HG03045 (cell line): ENCODE results near the gene EHD4.

Experiments
- ATAC-seq: cut with Tn5 transposase; IDR thresholded peaks from one replicate; pipeline ENCODE4 v1.9.1; 2021; ENCODE audit warnings: mild to moderate bottlenecking, moderate library complexity; ENCODE audit not compliant: unreplicated experiment

EHD4 gene

DNA sequence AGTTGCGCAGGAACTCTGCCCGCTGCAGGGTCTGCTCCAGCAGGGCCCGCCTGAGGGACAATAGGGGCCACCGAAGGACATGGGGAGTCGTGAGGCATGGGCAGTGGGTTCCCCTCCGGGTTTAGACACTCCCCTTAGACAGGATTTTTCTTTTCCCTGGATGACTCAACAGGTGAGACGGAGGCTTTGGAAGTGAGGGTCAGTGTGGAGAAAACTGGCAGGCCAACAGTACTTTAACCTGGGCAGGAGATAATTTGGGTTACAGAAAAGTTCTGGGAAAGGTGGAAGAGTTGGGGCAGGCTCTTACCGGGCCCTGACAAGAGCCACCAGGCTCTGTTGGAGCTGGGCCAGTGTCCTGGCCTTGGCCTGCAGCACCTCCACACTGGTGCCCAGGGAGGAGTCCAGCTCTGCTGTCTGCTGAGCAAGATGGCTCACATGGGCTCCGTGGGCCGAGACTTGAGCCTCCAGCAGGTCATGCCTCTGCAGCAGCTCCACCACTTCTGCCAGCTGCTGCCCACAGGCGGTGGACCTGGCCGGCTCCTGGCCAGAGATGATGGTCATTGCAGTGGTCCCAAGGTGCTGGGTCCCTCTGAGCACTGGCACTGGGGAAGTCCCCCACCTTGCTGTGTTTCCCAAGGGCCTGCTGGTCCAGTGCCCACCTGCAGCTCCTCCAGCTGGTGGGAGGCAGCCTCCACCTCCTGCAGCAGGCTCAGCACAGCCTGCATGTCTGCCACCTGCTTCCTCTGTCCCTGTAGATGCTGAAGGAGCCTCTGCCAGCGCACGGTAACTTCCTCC is 89.5 kb downstream of the EHD4 start:
- no peak for ATAC-seq

DNA sequence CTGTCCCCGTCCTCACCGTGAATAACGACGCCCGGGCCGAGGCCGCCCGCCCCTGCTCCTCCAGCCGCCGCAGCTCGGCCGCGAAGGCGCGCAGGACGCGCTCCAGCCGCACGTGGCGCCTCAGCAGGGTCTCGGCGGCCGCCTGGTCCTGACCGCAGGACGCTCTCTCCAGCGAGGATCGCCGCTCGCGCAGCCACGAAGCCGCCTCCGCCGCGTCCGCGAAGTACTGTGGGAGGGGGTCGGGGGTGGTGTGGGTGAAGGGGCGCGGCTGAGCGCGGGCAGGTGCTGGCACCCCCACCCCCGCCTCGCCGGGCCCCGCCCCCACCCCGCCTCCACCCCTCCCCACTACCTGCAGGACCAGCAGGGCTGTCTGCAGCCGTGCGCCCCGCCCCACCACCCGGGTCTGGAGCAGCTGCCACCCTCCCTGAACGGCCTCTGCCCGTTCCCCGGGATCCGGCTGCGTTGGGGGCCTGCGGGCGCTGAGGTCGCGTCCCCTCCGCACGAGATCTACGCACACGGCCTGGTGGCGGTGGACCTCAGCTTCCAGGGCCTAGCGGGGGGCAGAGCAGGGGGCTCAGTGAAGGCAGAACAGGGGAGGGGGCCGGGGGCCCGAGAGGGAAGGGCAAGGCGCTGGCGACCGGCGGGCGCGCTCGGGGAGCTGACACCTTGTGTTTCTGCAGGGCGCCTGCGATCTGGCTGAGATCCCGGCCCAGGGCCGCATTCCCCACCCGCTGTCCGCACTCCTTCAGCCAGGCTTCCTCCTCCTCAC is 90.3 kb downstream of the EHD4 start:
- no peak for ATAC-seq

DNA sequence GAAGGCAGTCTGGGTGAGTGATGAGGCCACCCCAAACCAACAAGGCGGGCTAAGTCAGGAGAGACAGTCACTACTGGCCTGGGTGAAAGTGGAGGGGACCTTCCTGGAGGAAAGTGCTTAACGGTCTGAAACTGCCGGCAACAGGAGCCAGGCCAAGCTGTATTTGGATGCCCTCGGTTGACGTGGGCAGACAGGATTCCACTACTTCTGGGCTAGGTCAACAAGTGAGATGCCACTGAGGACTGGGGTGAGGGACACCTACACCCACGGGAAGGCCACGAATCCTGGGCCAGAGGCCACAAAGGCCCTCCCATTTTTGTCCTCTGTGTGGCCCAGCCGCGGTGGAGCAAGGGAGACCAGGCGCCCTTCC is 90.8 kb downstream of the EHD4 start:
- no peak for ATAC-seq

DNA sequence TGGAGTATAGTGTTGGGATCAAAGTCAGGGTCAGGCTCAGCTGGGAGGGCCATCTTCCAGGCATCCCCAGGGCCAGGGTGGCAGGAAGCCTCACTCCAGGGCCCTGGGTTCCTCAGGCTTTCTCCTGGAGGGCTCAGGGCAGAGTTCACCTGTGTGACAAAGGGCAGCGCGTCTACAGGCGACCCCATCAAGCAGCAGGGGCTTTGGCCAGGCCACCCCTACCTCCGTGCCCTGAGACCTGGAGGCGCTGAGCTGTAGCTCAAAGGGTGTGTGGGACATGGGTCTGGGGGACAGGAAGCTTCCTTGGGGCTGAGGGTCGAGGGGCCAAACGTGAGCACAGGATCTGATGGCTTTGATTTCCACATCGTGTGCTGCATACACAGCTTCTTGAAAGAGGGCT is 91.3 kb downstream of the EHD4 start:
- ATAC-seq: no peak

DNA sequence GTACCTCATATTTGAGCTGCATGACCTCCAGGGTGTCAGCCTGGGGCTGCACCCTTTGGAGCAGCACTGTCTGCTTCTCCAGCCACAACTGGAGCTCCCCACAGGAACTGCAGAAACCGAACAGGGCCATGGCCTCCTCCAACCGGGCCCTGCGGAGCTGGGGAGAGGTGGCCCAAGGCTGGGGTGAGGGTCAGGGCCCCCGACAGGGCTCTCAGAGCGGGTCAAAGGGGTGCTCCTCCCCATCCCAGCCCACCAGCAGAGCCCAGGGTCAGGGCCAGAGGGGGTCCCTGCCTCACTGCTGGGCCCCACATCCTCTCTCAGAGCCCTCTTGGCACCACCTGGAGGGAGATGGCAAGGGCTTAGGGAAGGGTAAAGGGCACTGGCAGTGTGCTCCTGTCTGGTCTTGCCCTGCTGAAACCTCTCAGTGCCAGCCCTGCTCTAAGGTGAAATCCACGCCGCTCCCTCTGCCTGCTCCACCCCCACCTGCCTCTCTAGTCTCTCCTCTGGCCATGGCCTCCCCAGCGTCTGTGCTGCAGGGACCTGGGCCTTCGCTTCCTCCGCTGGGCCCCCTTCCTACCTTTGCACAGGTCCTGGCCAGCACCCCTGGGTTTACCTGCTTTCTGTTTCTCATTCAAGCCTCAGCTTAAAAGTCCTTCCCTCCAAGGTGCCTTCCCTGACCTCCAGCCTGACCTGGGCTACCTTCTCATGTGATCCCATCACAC is 92.0 kb downstream of the EHD4 start:
- ATAC-seq: no peak

DNA sequence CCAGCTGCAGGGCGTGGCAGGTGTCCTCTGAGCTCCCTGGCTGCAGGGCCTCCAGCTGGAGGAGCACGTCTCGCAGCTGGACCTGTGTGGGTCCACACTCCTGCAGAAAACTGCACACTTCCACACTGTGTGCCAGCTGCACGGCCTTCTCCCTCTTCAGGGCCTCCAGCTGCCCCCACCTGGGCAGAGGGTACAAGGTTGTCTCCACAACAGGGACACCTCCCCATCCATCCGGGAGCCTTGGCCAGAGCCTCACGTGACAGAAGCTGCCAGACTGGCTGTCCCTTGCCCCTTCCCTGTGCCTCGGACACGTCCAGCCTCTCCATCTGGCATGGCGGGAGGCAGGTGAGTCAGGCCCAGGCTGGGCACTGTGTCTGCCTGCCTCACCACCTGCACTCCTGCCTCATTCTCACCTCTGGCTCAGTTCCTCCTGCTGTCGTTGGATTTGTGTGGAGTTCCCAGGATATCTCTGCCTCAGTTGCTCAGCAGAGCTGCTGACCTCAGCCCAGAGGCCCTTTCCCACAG is 93.0 kb downstream of the EHD4 start:
- ATAC-seq: no peak

DNA sequence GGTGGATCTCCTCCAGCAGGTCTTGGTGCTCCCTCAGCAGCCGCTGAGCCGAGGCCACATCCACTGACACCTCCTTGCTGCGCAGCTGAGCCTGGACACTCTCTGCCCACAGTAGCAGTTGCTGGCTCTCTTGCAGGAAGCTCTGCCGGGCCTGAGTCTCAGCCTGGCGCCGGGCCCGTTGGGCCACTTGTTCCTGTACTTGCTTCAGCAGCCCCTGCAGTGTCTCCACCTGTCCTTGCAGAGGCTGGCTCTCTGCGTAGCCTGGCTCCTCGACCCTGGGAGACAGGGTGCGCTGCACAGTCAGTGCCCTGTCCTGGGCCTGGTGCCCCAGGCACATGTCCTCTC is 94.0 kb downstream of the EHD4 start:
- ATAC-seq: no peak

DNA sequence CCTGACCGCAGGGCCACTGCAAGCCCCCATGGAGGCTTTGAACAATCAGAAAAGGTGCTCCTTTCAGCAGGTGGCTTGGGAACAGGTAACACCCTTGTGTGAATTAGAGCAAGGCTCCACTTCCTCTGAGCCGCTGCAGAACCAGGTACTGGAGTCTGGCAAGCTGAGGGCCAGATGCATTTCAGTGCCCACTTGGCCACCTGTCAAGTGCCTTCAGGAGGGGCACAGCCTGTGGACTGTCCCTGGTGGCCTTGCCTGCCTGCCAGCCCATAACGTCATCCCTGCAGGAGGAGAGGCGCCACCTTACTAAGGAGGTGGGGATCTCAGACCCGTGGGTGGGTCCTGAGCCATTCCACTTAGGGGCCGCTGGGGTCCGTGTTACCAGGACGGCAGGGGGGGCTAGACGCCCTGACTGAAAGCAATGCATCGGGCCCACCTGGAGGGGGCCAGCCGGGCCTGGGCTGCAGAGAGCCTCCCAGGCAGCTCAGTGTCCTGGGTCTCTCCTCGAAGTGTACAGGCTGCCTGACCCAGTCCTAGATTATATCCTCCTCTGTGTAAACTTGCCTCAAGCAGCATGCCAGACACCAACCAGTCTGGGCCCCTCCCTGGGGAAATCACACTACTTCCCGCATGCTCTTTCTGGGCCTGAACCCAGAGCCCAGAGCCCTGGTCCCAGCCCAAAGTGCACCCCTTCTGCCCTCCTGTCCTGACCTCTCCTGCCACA is 94.6 kb downstream of the EHD4 start:
- ATAC-seq: no peak

DNA sequence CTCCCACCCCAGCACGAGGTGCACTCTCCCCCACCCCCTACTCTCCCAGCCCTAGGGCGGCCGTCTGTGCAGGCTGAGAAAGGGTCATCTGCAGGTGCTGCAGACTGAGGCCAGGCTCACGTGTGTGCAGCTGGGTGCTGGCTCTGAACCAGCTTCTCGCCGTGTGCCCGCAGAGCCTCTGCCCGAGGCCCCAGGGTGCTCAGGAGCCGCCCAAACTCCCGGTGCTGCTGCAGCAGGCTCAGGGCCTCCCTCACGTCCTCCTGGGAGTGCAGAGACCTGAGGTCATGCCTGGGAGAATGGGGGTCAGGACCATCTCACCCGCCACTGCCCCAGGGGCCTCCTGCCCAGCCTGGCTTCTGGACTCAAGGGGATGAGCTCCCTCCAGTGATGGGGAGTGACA is 95.7 kb downstream of the EHD4 start:
- no peak for ATAC-seq

DNA sequence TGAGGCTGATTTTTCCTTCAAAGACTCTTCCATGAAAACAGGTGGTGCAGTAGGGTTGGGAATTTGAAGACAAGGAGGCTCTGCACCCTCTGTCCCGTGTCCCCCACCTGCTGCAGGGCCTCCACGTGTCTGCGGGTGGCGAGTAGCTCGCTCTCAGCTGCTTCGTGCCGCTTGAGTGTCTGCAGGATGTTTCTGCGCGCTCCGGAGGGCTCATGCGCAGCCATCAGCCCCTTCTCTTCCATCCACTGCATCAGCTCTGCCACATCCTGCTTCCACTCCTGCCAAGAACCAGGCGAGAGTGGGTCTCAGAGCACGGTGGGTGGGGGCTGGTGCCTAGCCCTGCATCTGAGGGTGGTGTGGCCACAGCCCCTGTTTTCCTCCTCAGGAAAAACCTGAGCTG is 96.3 kb downstream of the EHD4 start:
- ATAC-seq: no peak

DNA sequence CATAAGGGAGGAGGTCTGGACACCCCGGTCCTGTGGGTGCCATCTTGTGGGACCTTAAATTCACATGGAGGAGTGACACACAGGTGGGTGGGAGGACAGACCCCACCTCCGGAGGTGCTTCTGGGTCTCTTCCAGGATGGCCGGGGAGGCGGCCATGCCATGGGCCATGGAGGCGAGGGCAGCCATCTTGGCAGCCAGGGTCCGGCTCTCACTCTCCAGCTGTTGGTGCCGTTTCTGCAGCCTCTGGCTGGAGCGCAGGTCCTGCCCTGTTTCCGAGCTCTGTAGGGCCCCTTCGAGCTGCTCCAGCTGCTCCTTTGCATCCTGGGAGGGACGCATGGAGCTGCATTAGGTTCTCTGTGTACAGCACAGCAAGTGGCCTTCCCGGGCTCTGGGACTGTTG is 97.6 kb downstream of the EHD4 start:
- ATAC-seq: no peak

DNA sequence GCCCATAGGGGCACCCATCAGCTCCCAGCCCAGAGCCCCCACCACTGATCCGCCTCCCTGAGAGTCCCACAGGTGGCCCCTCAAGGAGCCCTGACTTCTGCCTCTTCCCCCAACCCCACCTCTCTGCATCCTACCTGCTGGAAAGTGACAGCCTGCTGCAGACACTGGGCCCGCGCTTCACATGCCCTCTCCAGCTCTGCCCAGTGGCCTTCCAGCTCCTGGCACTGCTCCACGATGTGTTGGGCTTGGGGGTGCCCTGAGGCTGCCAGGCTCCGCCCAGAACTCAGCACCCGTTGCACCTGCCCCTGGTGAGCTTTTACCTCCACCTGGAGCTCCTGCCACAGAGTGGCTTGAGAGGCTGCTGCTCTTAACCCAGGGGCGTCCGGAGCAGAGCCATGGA is 98.6 kb downstream of the EHD4 start:
- ATAC-seq: no peak

DNA sequence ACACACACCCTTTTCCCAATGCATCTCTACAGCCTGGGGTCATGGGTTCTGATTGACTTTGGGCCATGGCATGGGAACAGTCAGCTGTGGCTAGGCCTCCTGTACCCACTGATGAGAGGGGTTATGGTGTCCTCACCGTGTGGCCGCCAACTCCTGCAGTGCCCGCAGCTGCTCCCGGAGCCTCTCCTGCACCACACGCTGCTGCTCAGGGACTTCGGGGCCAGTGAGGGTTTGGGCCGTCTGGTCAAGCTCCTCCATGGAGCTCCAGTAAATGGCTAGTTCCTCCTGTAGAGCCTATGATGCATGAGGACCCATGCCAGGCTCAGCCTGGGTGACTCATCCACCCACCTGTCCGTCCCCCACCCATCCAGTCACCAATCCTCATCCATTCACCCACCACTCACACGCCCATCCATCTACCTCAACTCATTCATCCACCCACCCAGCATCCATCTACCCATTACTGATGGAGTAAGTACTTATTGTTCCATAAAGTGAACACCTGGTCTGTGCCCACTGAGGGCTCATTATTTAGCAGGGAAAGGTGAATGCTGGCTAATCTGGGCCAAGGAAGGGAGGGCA is 100.1 kb downstream of the EHD4 start:
- ATAC-seq: no peak

DNA sequence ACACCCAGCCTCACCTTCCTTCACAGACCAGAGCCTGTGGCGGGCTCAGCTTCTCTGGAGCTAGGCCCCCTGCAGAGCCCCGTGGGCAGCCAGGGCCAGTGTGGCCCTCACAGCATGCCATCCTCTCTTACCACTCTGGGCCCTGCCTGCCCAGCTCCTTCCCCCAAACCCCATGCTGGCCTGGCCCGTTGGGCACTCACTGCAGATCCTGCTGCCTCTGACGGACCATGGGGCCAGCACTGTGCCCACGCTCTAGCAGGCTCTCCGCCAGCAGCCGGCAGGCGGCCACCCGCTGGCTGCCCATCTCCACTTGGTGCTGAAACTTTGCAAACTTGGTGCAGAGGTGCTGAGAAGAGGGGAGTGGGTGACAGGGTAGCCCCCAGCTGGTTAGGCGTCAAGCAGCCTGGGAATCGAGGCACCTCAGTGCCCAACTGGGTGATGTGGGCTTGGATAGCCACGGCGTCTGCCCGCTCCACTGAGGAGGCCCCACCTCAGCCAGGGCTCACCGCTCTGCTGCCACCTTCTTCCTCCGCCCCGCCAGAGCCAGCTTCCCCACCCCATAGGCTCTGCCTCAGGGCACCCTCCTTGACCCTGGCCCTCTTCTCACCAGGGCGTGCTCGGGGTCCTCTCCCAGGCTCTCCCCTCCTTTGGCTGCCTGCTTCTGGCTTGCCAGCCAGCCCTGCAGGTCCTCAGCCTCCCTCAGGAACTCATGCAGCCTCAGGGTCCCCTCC is 101.0 kb downstream of the EHD4 start:
- no peak for ATAC-seq

DNA sequence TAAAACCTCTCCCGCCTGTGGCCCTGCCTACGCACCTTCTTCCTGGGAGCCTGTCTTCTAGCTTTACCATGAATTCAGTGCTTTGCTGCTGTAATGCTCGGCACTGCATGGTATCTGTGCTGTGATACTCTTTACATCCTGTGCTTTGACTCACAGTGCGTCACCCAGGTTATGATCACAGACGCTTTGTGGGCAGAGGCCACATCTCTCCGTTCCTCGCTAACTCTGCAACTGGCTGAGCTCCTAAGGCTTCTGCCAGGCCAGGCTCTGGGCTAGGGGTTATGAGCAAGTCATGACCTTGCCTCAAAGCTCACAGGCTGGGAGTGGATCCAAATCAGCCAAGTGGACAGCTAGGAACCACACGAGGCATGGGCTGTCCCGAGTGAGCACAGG is 101.7 kb downstream of the EHD4 start:
- no peak for ATAC-seq

DNA sequence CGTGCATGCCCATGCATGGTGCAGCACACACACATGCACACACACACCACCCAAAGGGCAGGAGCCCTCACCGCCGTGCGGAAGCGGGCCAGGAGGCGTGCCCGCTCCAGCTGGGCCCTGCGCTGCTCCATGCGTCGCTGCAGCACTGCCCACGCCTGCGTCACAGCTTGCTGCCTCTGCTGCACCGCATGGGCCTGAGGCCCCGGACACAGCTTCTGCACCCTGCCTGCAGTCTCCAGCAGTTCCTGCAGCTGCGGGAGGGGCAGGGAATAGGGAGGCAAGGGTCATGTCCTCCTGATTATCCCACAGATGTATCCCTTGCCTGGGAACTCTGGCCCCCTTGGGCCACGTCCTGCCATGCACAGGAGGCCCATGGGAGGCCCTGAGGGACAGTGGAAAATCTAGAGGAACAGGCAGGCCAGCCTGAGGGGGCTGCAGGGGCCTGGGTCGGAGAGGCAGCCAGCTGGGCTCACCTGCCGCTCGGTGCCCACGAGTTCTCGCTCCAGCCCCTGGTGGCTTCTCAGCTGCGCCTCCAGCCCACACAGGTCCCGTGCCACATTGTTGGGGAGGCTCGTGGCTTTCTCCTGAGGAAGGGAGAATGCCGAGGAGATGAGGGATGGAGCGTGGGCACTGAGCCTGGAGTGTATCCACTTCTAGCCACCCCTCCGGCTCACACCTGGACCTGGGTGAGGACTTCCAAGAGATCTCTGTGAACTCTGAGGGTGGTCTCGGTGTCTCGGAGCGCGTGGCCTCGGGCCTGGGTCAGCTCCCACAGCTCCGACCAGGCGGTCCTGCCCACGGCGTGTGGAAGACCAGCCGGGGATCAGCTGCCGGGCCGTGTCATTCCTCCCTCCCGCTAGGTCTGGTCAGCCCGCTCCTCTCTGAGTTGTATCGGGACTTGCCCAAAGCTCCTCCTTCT is 102.3 kb downstream of the EHD4 start:
- ATAC-seq: no peak

DNA sequence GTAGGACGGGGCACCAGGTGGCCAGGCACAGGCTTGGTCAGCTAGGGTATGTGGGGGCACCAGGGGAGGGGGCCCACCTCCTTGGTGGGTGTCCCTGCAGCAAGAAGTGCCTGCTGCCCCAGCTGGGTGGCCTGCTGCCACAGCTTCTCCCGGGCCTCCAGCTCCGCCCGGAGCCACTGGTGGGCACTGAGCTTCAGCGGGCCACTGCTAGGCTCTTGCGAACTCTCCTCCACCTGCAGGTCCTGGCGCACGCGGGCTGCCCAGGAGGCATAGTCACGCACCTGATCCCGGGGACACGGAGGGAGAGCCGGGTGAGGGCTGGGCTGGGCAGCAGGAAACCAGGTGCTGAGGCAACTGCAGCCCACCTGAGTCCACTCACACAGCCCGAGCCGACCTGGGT is 104.0 kb downstream of the EHD4 start:
- ATAC-seq: no peak

DNA sequence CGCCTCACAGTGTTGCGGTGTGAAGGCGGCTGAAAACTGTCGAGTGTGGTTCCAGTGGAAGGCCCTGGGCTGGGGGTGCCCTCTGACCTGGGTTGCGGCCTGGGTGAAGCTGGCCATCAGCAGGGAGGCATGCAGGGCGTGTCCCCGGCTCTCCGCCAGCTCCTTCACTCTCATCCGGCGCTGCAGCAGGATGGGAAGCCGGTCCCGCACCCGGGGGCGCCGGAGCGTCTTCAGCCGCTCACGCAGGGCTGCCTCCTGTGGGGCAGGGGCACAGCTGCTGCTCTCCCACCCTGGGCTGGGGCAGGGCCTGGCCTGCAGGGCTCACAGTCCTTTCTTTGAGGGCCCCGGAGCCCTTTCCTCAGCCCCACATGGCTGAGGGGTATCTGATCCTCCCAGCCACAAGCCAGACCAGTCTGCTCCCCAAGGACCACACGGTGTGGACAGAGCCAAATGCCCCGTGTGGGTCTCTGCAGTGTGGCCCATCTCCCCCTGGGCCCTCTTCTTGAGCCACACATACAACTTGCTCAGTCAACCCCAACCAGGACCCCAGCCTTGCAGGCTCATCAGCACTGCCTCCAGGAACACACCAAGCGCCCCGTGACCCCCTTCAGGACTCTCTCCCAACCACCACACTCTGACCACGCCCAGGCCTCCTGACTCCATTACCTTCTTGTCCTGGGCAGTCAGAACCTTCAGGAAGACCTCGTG is 105.3 kb downstream of the EHD4 start:
- ATAC-seq: no peak
